Lower leg skin (tissue), 4 donors: ENCODE results near the gene IL32. TPM values are rescaled to one million over a fixed set of nuclear protein-coding genes. Genes with fewer than 3 reads are reported as not detected.

Source experiments
- DNase-seq, 2 donors: peaks; one replicate each; pipeline ENCODE4 v3.0.0-alpha.2; 2019; ENCODE audit warnings: low spot score in 2 of 2
- H3K4me3 ChIP-seq: fragments of 200-600 bp; sonication (generic); 2 replicates; pipeline ENCODE4 v1.5.1; 2017; ENCODE audit warnings: mild to moderate bottlenecking, low read depth; ENCODE audit not compliant: poor library complexity, severe bottlenecking
- CTCF ChIP-seq, 3 donors: fragments of 450-650 bp; IDR thresholded peaks; one replicate each; pipeline ENCODE4 v1.5.1; 2016; ENCODE audit warnings: antibody characterized with exemption in 3 of 3, mild to moderate bottlenecking in 3 of 3, moderate library complexity in 2 of 3
- POLR2A ChIP-seq, 2 donors: fragments of 450-650 bp; IDR thresholded peaks; one replicate each; pipeline ENCODE4 v1.6.1; 2016 to 2017; ENCODE audit warnings: antibody characterized with exemption in 2 of 2, mild to moderate bottlenecking in 1 of 2, moderate library complexity in 1 of 2
- WGBS, 2 donors: methylation state at CpG; one replicate each; pipeline ENCODE4 v1.1.5; 2018; 5-methylcytosine and 5-hydroxymethylcytosine counted together
- intact Hi-C: fragments of 100-400 bp; cut with DNase I; formaldehyde crosslinking; loops from one replicate; pipeline ENCODE4 v1.15.0; 2023; ENCODE audit warnings: low total_unique reads
- total RNA-seq, 4 donors: library from RNA; depleted of rRNA; stranded (reverse); fragments of >200 nt; gene quantifications; one replicate each; pipeline ENCODE4 v1.1.0, GENCODE V29; 2016

Gene IL32
- total RNA-seq, 4 donors from 2014 or later, result 0.80 to 7.2 (median 5.1) TPM

- no peak overlapping the region for H3K4me3 ChIP-seq
- intact Hi-C loops, result no loop called here
- no peak for TF ChIP-seq POLR2A (IDR thresholded peaks at IDR 0.05)
- TF ChIP-seq CTCF (IDR thresholded peaks at IDR 0.05), result no peak
- WGBS, 2 donors, result 40 to 42% methylated on average over 7 of the region's 7 CpGs
- DNase-seq, result no peak
Observed at GRCh38 chr16:3032624-3033023, 32.8 kb upstream of the IL32 start.

DNA sequence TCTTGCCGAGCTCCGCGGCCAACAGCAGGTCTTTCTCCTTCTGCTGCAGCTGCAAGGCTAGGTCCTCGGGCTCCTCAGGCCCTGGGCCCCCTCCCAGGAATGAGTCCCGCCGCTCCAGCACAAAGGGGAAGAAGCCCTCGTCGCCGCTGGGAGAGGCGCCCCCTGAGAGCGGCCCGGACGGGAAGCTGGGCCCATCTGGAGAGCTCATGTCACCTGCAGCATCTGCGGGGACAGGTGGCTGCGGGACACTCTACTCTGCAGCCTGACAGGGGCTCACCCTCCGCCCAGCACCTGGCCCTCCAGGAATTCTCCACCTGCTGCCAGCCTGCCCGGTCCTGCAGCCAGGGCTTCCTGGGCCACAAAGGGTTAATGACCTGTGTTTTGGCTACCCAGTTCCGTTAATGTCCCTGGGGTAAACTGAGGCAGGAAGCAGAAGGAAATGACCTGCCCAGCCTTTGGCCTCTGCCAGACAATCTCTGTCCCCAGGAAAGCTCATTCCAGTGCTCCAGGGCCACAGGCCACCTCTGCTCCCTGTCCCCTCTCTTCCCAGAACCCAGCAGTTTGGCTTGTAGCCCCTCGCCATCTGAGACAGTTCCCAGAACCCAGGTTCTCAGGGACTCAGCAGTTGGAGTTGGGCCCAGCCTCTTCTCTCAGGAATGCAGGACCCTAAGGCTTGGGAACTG, 30.0 kb upstream of the IL32 start:
- DNase-seq, result no peak
- intact Hi-C loops, result no loop called here
- H3K4me3 ChIP-seq, result no peak overlapping the region
- TF ChIP-seq POLR2A (IDR thresholded peaks at IDR 0.05), result no peak
- no peak for TF ChIP-seq CTCF (IDR thresholded peaks at IDR 0.05)
- 51 to 53% methylated on average over 13 to 18 of the region's 19 CpGs for WGBS, 2 donors

GRCh38 chr16:3035972-3036725, 29.3 kb upstream of the IL32 start:
- H3K4me3 ChIP-seq, result no peak overlapping the region
- peak in 1 of 2 donors; percentile 87 for DNase-seq
- intact Hi-C loops, result no loop called here
- WGBS, 2 donors, result 4 to 6% methylated on average over 21 to 25 of the region's 40 CpGs
- TF ChIP-seq POLR2A (IDR thresholded peaks at IDR 0.05) (no peak), CTCF (IDR thresholded peaks at IDR 0.05) (no peak)

DNA sequence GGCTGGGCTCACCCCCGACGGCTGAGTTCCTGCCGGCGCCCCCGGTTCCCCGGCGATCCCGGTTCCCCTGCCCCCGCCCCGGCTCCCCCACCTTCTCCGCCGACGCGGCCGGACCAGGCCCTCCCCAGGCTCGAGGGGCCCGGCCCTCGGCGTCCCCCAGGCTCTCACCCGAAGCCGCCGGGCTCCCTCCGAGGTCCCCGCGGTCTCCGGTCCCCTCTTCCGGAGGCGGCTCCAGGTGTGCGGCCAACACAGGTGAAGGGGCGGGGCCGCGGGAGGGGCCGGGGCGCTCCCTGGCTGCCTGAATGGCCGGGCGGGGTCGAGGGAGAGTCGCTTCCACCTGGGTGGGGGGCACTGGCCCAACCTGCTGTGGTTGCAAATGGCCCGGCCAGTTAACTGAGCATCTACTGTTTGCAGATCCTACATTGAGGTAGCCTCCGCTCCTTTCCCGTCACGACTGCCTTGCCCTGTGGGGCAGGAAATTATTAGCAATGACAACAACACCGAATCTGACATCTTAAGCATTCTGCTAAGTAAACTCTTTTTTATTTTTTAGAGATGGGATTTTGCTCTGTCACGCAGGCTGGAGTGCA, 28.6 kb upstream of the IL32 start, which contains the start of gene BICDL2:
TSS of gene BICDL2 (minus strand) at position 219 of the 590 bp plus-strand sequence. CDS start 1,448 bp downstream, outside the sequence.
- TF ChIP-seq POLR2A (IDR thresholded peaks at IDR 0.05) (no peak), CTCF (IDR thresholded peaks at IDR 0.05) (no peak)
- WGBS, 2 donors, result 7 to 19% methylated on average over 13 to 34 of the region's 44 CpGs
- no peak for DNase-seq
- intact Hi-C loops, result no loop called here
- H3K4me3 ChIP-seq, result no peak within 1 kb of the TSS

DNA sequence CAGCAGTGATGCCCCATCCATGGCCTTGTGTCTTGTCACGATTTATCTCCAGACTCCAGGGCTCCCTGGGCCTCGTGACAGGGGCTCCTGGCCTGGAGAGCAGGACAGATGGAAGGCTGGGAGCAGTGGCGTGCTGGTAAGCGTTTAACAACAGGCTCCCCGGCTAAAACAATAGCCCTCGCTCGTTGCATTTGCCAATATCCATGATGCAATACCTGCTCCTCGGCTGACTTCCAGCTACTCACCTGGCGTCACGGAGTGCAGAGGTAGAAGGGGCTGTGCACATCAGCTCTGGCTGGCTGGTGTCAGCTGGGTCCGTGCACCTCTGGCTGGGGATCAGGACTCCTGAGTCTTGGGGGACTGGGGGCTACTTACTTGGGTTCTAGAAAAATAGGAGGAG, 27.2 kb upstream of the IL32 start:
- 20 to 35% methylated on average over 11 of the region's 11 CpGs for WGBS, 2 donors
- intact Hi-C loops, result no loop called here
- DNase-seq, result no peak
- no peak overlapping the region for H3K4me3 ChIP-seq
- no peak for TF ChIP-seq CTCF (IDR thresholded peaks at IDR 0.05)
- TF ChIP-seq POLR2A (IDR thresholded peaks at IDR 0.05), result no peak
